Measurements from ENCODE around the gene TXNRD1. TPM values are rescaled to one million over a fixed set of nuclear protein-coding genes. Genes with fewer than 3 reads are reported as not detected.
A peak's percentile ranks its signal among the peaks of the same experiment; 100 is the strongest.

The TXNRD1 gene
- total and polyA plus RNA-seq, 8 donors: 54.6 to 174 (median 61.1) TPM

DNA sequence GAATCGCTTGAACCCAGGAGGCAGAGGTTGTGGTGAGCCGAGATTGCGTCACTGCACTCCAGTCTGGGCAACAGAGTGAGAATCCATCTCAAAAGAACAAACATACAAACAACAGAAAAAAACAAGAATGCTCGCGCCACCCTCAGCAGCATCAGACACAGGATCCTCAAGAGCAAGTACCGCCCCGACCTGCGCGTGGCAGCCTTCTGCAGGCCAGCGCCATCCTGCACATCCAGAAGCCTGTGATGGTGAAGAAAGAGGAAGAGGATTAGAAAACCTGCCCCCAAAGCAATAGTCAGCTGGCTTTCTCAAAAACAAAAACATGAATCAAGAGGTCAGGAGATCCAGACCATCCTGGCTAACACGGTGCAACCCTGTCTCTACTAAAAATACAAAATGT lies 57.9 kb downstream of the TXNRD1 start:
- ATAC-seq (no peak), DNase-seq (no peak)
- TF ChIP-seq, protein P1, sequence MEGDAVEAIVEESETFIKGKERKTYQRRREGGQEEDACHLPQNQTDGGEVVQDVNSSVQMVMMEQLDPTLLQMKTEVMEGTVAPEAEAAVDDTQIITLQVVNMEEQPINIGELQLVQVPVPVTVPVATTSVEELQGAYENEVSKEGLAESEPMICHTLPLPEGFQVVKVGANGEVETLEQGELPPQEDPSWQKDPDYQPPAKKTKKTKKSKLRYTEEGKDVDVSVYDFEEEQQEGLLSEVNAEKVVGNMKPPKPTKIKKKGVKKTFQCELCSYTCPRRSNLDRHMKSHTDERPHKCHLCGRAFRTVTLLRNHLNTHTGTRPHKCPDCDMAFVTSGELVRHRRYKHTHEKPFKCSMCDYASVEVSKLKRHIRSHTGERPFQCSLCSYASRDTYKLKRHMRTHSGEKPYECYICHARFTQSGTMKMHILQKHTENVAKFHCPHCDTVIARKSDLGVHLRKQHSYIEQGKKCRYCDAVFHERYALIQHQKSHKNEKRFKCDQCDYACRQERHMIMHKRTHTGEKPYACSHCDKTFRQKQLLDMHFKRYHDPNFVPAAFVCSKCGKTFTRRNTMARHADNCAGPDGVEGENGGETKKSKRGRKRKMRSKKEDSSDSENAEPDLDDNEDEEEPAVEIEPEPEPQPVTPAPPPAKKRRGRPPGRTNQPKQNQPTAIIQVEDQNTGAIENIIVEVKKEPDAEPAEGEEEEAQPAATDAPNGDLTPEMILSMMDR (IDR thresholded peaks at IDR 0.05): no peak
- intact Hi-C loops (cut with DNase I): no loop called here
- Histone ChIP-seq H3K36me3 (no peaks in the 10 kb centered on the region), H3K9me3 (no peaks in the 10 kb centered on the region), H3K4me1 (no peaks in the 10 kb centered on the region), H3K27ac (no peak overlapping the region), H3K4me3 (no peak overlapping the region), H3K27me3 (no peaks in the 10 kb centered on the region)

- Histone ChIP-seq H3K4me1 (no peaks in the 10 kb centered on the region), H3K36me3 (no peaks in the 10 kb centered on the region), H3K27ac (no peak overlapping the region), H3K9me3 (no peaks in the 10 kb centered on the region), H3K27me3 (no peaks in the 10 kb centered on the region), H3K4me3 (no peak overlapping the region)
- ATAC-seq (no peak), DNase-seq (no peak)
- intact Hi-C loops (cut with DNase I): no loop called here
- TF ChIP-seq, protein P1 (IDR thresholded peaks at IDR 0.05): no peak
Measured at GRCh38 chr12:104274811-104275210, 59.2 kb downstream of the TXNRD1 start.

GRCh38 chr12:104275689-104276088 lies 60.1 kb downstream of the TXNRD1 start:
- no peak overlapping the region for H3K4me3 ChIP-seq
- TF ChIP-seq, protein P1 (IDR thresholded peaks at IDR 0.05): no peak
- no peaks in the 10 kb centered on the region for H3K36me3 ChIP-seq
- DNase-seq (no peak), ATAC-seq (no peak)
- intact Hi-C loops (cut with DNase I): no loop called here
- no peaks in the 10 kb centered on the region for H3K9me3 ChIP-seq
- H3K27me3 ChIP-seq: no peaks in the 10 kb centered on the region
- peak overlapping the region; percentile 59 to 76 for H3K27ac ChIP-seq
- H3K4me1 ChIP-seq: peaks cover 7 to 8% of the 10 kb centered on the region in 2 donors

GRCh38 chr12:104276273-104277131 lies 60.9 kb downstream of the TXNRD1 start:
- Histone ChIP-seq H3K36me3 (no peaks in the 10 kb centered on the region), H3K4me3 (no peak overlapping the region), H3K27ac (peak overlapping the region; percentile 59 to 76), H3K9me3 (no peaks in the 10 kb centered on the region), H3K4me1 (peaks cover 10 to 11% of the 10 kb centered on the region in 2 donors), H3K27me3 (no peaks in the 10 kb centered on the region)
- DNase-seq (peak in 3 of 4 donors; percentile 41 to 76 (median 55)), ATAC-seq (peak; percentile 77)
- TF ChIP-seq, protein P1 (IDR thresholded peaks at IDR 0.05): no peak
- intact Hi-C loops (cut with DNase I): no loop called here

- peaks cover 10 to 11% of the 10 kb centered on the region in 2 donors for H3K4me1 ChIP-seq
- H3K27ac ChIP-seq: no peak overlapping the region
- ATAC-seq (no peak), DNase-seq (no peak)
- H3K4me3 ChIP-seq: no peak overlapping the region
- TF ChIP-seq, protein P1 (IDR thresholded peaks at IDR 0.05): no peak
- H3K27me3 ChIP-seq: no peaks in the 10 kb centered on the region
- intact Hi-C loops (cut with DNase I): no loop called here
- H3K36me3 ChIP-seq: no peaks in the 10 kb centered on the region
- no peaks in the 10 kb centered on the region for H3K9me3 ChIP-seq
Measured at GRCh38 chr12:104279164-104279563, 63.6 kb downstream of the TXNRD1 start.

Data from left lung (tissue), 10 donors.